Rectal smooth muscle tissue (tissue), 1 donor: ENCODE results near the gene PRSS8.
"Not testable (repeated sequence)": the region's sequence is repeated elsewhere in the genome, so short reads cannot be mapped to it uniquely, and the experiment has no call there.

Source experiments
- H3K27ac ChIP-seq: one replicate; pipeline ENCODE4 v1.7.0; 2013; ENCODE audit warnings: low read depth, low read length, inconsistent platforms
- H3K27me3 ChIP-seq: one replicate; pipeline ENCODE4 v1.7.0; 2013; ENCODE audit warnings: low read length; ENCODE audit not compliant: control insufficient read depth, insufficient read depth
- H3K36me3 ChIP-seq: one replicate; pipeline ENCODE4 v1.7.0; 2013; ENCODE audit warnings: low read length; ENCODE audit not compliant: control insufficient read depth, insufficient read depth
- H3K4me1 ChIP-seq: one replicate; pipeline ENCODE4 v1.7.0; 2013; ENCODE audit warnings: low read length; ENCODE audit not compliant: control insufficient read depth, insufficient read depth
- H3K4me3 ChIP-seq: one replicate; pipeline ENCODE4 v1.7.0; 2013; ENCODE audit warnings: low read length
- H3K9ac ChIP-seq: one replicate; pipeline ENCODE4 v1.7.0; 2013; ENCODE audit warnings: low read length

The PRSS8 gene

GRCh38 chr16:31142109-31143010 lies 6.8 kb upstream of the PRSS8 start:
- peak overlapping the region; percentile 71 for H3K4me3 ChIP-seq

DNA sequence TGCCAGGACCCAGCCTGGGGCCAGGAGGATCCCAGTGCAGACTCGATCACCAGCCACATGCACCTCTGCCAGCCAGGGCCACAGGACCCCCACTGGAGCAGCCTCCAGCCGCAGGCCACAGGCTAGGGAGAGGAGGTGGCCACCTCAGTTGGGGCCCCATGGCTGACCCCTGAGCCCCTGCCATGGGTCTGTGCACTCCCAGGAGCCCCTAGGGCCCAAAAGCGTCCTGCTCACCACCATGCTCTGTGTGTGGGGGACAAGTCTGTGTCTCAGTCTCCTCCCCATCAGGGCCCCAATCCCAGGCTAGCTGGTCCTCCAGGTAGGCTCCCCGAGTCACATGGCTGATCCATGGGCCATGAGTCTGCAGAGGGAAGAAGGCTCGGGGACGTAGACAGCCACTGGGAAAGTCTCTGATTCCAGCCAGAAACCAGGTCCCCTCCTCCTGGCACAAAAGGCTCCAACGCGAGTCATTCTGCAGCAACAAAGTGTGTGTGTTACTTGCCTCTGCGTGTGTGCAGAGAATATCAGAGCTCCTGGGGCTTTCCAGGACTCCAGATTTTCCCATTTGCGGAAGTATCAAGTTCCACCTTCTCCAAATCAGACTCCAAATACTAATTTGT lies 6.1 kb upstream of the PRSS8 start:
- peak overlapping the region; percentile 66 for H3K4me3 ChIP-seq
- no peaks in the 10 kb centered on the region for H3K36me3 ChIP-seq
- peak overlapping the region; percentile 88 for H3K27ac ChIP-seq
- H3K4me1 ChIP-seq: peaks cover 7% of the 10 kb centered on the region
- peak overlapping the region; percentile 19 for H3K9ac ChIP-seq
- no peaks in the 10 kb centered on the region for H3K27me3 ChIP-seq

More at GRCh38 chr16:31142109-31143010, 6.8 kb upstream of the PRSS8 start:
- no peaks in the 10 kb centered on the region for H3K27me3 ChIP-seq
- H3K36me3 ChIP-seq: no peaks in the 10 kb centered on the region
- peaks cover 7% of the 10 kb centered on the region for H3K4me1 ChIP-seq
- no peak overlapping the region for H3K9ac ChIP-seq
- H3K27ac ChIP-seq: peak overlapping the region; percentile 88

GRCh38 chr16:31141071-31141469 lies 5.5 kb upstream of the PRSS8 start:
- H3K4me3 ChIP-seq: peak overlapping the region; percentile 66
- H3K27me3 ChIP-seq, H3K9ac ChIP-seq, H3K4me1 ChIP-seq, H3K36me3 ChIP-seq: not testable (repeated sequence)
- H3K27ac ChIP-seq: peak overlapping the region; percentile 88

DNA sequence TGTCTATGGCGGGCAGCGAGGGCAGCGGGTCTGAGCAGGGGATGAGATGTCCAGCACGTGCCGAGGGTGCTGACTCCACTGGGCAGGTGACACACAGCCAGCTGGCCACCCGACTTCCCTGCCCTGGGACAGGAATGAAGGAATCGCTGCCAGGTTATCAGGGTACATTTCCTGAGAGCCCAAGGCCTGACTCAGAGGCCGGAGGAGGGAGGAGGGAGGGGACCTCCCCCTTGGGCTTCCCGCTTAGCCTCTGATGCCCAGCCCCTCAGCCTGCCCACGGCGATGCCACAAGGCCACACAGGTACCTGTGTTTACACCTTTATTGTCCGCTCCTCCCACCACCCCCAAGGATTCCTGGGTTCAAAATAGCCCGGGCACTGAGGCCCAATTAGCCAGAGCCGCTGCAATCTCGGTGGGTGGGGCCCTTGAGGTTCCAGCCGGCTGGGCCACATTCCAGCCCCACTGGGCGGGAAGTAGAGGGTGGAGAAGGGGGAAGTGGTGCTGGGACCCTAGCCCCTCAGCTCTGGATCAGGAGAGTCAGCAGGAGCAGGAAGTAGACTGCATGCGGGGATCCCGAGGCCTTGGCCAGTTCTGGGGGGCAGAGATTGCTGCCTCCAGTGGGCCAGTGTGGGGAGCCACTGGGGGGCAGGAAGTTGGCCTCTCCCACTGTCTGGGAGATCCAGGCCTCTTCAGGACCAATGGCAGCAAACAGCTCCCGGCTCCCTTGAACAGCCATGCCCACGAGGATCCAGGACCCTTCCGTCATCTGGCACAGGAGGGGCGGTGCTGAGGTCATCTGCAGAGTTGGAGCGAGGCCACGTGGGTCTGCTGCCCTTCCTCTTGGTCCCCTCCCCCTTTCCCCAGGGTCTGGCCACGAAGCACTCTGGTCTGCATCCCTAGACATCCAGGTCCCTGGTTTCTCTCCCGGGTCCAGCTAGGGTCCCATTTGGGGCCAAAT lies 3.4 kb upstream of the PRSS8 start:
- Histone ChIP-seq H3K27ac (no peak overlapping the region), H3K4me1 (peaks cover 7% of the 10 kb centered on the region), H3K36me3 (no peaks in the 10 kb centered on the region), H3K9ac (no peak overlapping the region), H3K27me3 (no peaks in the 10 kb centered on the region), H3K4me3 (no peak overlapping the region)

- H3K4me1 ChIP-seq, H3K27ac ChIP-seq, H3K27me3 ChIP-seq, H3K36me3 ChIP-seq, H3K9ac ChIP-seq, H3K4me3 ChIP-seq: not testable (repeated sequence)
These were observed 1.4 kb upstream of the PRSS8 start for GRCh38 chr16:31136822-31137499.

GRCh38 chr16:31136287-31136662 lies 748 bp upstream of the PRSS8 start:
- Histone ChIP-seq H3K36me3 (peaks cover 3% of the 10 kb centered on the region), H3K27ac (no peak overlapping the region), H3K9ac (no peak overlapping the region), H3K4me3 (no peak overlapping the region), H3K27me3 (no peaks in the 10 kb centered on the region), H3K4me1 (peaks cover under 1% of the 10 kb centered on the region)

- H3K36me3 ChIP-seq: peaks cover 9% of the 10 kb centered on the region
- H3K9ac ChIP-seq: peak overlapping the region; percentile 64
- no peaks in the 10 kb centered on the region for H3K4me1 ChIP-seq
- H3K27ac ChIP-seq: no peak overlapping the region
- H3K4me3 ChIP-seq: peak overlapping the region; percentile 70
- H3K27me3 ChIP-seq: no peaks in the 10 kb centered on the region
These were observed 647 bp downstream of the PRSS8 start for GRCh38 chr16:31134625-31135534.

DNA sequence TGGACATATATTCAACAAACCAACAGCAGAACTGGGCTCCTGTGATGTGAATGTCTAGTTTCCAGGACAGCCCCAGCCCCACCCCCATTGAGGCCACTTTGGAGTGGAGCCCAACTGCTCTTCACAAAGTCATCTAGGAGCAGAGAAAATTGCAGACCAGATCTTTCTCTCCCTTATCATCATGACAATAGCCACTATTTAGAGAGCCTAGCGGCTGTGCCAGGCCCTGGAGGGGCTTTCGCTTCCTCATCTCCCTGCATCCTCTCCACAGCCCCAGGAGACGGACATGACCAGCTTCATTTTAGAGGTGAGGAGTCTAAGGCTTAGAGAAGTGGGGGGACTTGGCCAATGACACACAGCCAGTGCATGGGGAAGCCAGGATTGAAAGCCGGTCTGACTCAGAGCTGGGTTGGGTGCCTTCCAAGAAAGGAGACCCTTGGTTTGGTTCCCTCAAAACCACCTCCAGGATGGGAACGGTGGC lies 1.4 kb downstream of the PRSS8 start:
- Histone ChIP-seq H3K27ac (no peak overlapping the region), H3K27me3 (no peaks in the 10 kb centered on the region), H3K36me3 (peaks cover 9% of the 10 kb centered on the region), H3K9ac (no peak overlapping the region), H3K4me3 (peak overlapping the region; percentile 70), H3K4me1 (no peaks in the 10 kb centered on the region)

GRCh38 chr16:31133046-31133501 lies 2.5 kb downstream of the PRSS8 start:
- Histone ChIP-seq H3K27me3 (no peaks in the 10 kb centered on the region), H3K9ac (no peak overlapping the region), H3K4me3 (no peak overlapping the region), H3K4me1 (no peaks in the 10 kb centered on the region), H3K36me3 (peaks cover 13% of the 10 kb centered on the region), H3K27ac (no peak overlapping the region)

DNA sequence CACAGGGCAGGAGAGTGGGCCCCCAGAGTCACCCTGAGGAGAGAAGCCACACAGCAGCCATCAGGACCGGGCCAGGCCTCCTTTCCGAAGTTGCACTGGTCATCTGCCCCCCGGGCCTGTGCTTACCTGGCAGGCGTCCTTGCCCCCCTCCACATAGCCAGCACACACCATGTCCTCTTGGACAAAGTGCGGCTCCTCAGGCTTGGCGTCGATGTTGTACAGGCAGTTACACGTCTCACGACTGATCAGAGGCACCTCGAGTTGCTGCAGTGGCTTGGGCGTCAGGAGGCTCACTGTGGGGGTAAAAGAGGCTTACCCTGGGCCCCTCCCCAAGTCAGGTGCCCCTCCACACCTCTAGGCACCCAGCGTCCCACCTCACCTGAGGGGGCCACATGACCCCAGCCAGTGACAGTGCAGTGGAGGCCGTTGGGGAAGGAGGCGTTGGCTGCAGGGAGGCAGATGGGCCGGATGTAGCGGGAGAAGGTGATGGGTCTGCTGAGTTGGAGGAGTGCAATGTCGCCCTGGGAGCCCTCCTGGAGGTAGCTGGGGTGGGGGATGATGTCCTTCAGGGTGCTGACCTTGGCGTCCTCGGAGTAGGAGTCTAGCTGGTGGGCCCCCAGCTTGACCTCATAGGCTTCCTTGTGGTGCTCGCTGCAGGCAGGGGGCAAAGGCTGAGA lies 3.1 kb downstream of the PRSS8 start:
- Histone ChIP-seq H3K4me3 (no peak overlapping the region), H3K27me3 (no peaks in the 10 kb centered on the region), H3K4me1 (no peaks in the 10 kb centered on the region), H3K27ac (no peak overlapping the region), H3K9ac (no peak overlapping the region), H3K36me3 (peaks cover 15% of the 10 kb centered on the region)
